Measurements from ENCODE around the gene EYS.

EYS gene

GRCh38 chr6:63947792-63948529 is 1759.1 kb downstream of the EYS start:
- no peak for TF ChIP-seq TSHZ2 (CRISPR knock-in tag; IDR thresholded peaks at IDR 0.05)
- TF ChIP-seq ZC3H10 (CRISPR knock-in tag; IDR thresholded peaks at IDR 0.05) = no peak
- no peak for TF ChIP-seq ZFP30 (CRISPR knock-in tag; IDR thresholded peaks at IDR 0.05)
- no peak for TF ChIP-seq BACH2 (CRISPR knock-in tag; IDR thresholded peaks at IDR 0.05; ENCODE audit: borderline replicate concordance)
- TF ChIP-seq ISL1 (CRISPR knock-in tag; IDR thresholded peaks at IDR 0.05) = no peak
- TF ChIP-seq ZNF565 (CRISPR knock-in tag; conservative IDR thresholded peaks at IDR 0.05; ENCODE audit: low read depth) = no peak
- no peak for TF ChIP-seq CSDC2 (CRISPR knock-in tag; IDR thresholded peaks at IDR 0.05)
- no peak for TF ChIP-seq CSRNP3 (CRISPR knock-in tag; IDR thresholded peaks at IDR 0.05)
- no peak for TF ChIP-seq TCF4 (CRISPR knock-in tag; IDR thresholded peaks at IDR 0.05; ENCODE audit: borderline replicate concordance)
- TF ChIP-seq GLIS3 (CRISPR knock-in tag; IDR thresholded peaks at IDR 0.05) = no peak
- TF ChIP-seq ZNF70 (CRISPR knock-in tag; IDR thresholded peaks at IDR 0.05) = no peak
- no peak for TF ChIP-seq PPARA (CRISPR knock-in tag; IDR thresholded peaks at IDR 0.05; ENCODE audit: borderline replicate concordance)
- ATAC-seq = no peak

GRCh38 chr6:63945987-63946386 is 1761.0 kb downstream of the EYS start:
- TF ChIP-seq ISL1 (CRISPR knock-in tag; IDR thresholded peaks at IDR 0.05) (no peak), PPARA (CRISPR knock-in tag; IDR thresholded peaks at IDR 0.05; ENCODE audit: borderline replicate concordance) (no peak), TSHZ2 (CRISPR knock-in tag; IDR thresholded peaks at IDR 0.05) (no peak), ZFP3 (CRISPR knock-in tag; IDR thresholded peaks at IDR 0.05) (no peak), ZC3H10 (CRISPR knock-in tag; IDR thresholded peaks at IDR 0.05) (no peak), OSR1 (CRISPR knock-in tag; IDR thresholded peaks at IDR 0.05) (no peak), CSRNP3 (CRISPR knock-in tag; IDR thresholded peaks at IDR 0.05) (no peak), RARB (CRISPR knock-in tag; IDR thresholded peaks at IDR 0.05) (no peak), PATZ1 (CRISPR knock-in tag; IDR thresholded peaks at IDR 0.05; ENCODE audit: borderline replicate concordance) (no peak), CREB5 (CRISPR knock-in tag; IDR thresholded peaks at IDR 0.05; ENCODE audit: low read depth) (no peak), ZNF565 (CRISPR knock-in tag; conservative IDR thresholded peaks at IDR 0.05; ENCODE audit: low read depth) (no peak), ZFP30 (CRISPR knock-in tag; IDR thresholded peaks at IDR 0.05) (no peak), ZNF8 (CRISPR knock-in tag; IDR thresholded peaks at IDR 0.05) (no peak), ZNF70 (CRISPR knock-in tag; IDR thresholded peaks at IDR 0.05) (no peak)
- ATAC-seq = no peak

All from SK-N-SH treated with all-trans-retinoic acid at 6 μM for 48 hours (cell line).